CD4-positive, alpha-beta T cell treated with Interferon alpha-2 for 1 hour (primary cell): ENCODE data around the gene TBC1D28.
"Not testable (repeated sequence)": the region's sequence is repeated elsewhere in the genome, so short reads cannot be mapped to it uniquely, and the experiment has no call there.

Experiments used
- DNase-seq, 2 donors: peaks; one replicate each; pipeline ENCODE4 v3.0.0-alpha.2; 2020 to 2022

TBC1D28 gene

GRCh38 chr17:18613016-18613415, 31.2 kb downstream of the TBC1D28 start:
- DNase-seq = not testable (repeated sequence)

GRCh38 chr17:18593138-18593537, 51.1 kb downstream of the TBC1D28 start:
- DNase-seq = not testable (repeated sequence)
